Activated naive CD4-positive, alpha-beta T cell treated with anti-CD3 and anti-CD28 coated beads for 36 hours (primary cell): ENCODE measurements around the gene SELENOF. TPM values are rescaled to one million over a fixed set of nuclear protein-coding genes. Genes with fewer than 3 reads are reported as not detected.
"Not testable (repeated sequence)": the region's sequence is repeated elsewhere in the genome, so short reads cannot be mapped to it uniquely, and the experiment has no call there.

Source experiments
- CTCF ChIA-PET: fragments of 350-600 bp; sonication (Branson Sonifier 250); formaldehyde crosslinking; loops from one replicate; lab custom pipeline; 2021; ENCODE audit warnings: antibody characterized with exemption; lab: Charles Lee
- DNase-seq: peaks from one replicate; pipeline ENCODE4 v3.0.0-alpha.2; 2020
- H3K27ac Mint-ChIP-seq: one replicate; pipeline ENCODE4 v1.8.0; 2021; ENCODE audit warnings: mild to moderate bottlenecking, mixed read lengths
- H3K27me3 Mint-ChIP-seq: one replicate; pipeline ENCODE4 v1.8.0; 2021; ENCODE audit warnings: low read depth, mixed read lengths
- H3K36me3 Mint-ChIP-seq: one replicate; pipeline ENCODE4 v1.8.0; 2021; ENCODE audit warnings: low read depth, mixed read lengths
- H3K4me1 Mint-ChIP-seq: one replicate; pipeline ENCODE4 v1.8.0; 2021; ENCODE audit warnings: low read depth, mixed read lengths
- H3K4me3 Mint-ChIP-seq: one replicate; pipeline ENCODE4 v1.8.0; 2021; ENCODE audit warnings: mild to moderate bottlenecking, moderate library complexity, mixed read lengths
- H3K9me3 Mint-ChIP-seq: one replicate; pipeline ENCODE4 v1.8.0; 2021; ENCODE audit warnings: mixed read lengths
- intact Hi-C: fragments of 100-400 bp; cut with micrococcal nuclease; formaldehyde crosslinking; loops from one replicate; pipeline ENCODE4 v1.15.1; 2023
- total RNA-seq, 2 experiments: library from RNA; stranded (reverse); gene quantifications; one replicate each; pipeline ENCODE4 v1.2.3, GENCODE V29; 2021

SELENOF gene
- total RNA-seq, 2 experiments from 2014 or later, result 111 to 115 TPM

DNA sequence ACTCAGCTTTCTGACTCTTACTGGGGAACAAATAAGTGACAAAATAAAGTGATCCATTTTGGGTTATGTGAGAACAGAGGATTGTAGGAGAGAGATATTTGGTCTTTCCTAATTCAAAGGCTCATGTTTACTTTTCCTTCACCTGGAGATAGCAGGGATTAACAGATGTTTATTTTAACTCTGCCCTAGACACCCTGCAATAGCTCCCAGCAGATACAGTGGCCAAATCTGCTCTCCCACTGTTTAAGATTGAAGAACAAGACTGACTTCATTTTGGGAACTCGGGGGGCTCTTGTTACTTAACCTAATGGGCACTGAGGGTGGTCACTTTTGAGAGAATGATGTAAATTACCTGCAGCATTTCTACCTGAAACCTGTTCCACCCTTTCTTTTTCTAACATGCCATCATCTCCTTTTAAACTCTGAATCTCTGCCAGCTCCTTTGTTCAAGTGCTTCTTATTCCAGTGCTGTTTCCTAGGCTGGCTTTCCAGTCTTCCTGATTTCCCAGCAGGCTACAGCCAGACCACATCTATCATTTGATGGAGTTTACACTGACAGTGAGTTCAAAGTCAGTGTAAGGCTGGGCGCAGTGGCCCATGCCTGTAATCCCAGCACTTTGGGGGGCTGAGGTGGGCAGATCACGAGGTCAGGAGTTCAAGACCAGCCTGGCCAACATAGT is 90.0 kb downstream of the SELENOF start:
- no peak overlapping the region for H3K4me3 Mint-ChIP-seq
- no peak overlapping the region for H3K27ac Mint-ChIP-seq
- CTCF ChIA-PET, result interaction anchor here (0.6 kb wide), 3 partner anchors 143 to 300 kb away, joined by 3 to 5 read pairs (median 5); no protein-coding TSS in a partner anchor
- H3K36me3 Mint-ChIP-seq, result no peaks in the 10 kb centered on the region
- peaks cover 4% of the 10 kb centered on the region for H3K27me3 Mint-ChIP-seq
- peaks cover 3% of the 10 kb centered on the region for H3K9me3 Mint-ChIP-seq
- no peak for DNase-seq
- intact Hi-C loops, result no loop called here
- no peaks in the 10 kb centered on the region for H3K4me1 Mint-ChIP-seq

DNA sequence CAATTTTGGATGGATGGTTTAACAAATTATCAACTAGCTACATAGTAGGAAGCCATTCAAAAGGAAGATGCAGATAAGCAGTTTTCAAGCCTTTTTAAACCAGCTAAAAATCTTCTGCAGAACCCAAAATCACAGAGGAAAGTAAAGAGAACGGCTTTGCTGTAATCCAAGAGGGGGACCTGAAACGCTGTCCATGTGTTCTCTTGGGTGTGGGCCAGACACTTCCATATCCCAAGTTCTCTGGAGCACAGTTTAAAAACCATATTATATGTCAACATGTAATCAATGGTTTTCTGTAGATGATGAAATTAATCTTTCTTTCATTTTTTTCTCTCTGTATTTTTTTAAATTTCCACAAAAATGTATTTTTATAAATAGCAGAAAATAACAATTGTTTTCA is 90.5 kb downstream of the SELENOF start:
- no peak for DNase-seq
- Mint-ChIP-seq H3K27me3 (peaks cover 6% of the 10 kb centered on the region), H3K4me3 (no peak overlapping the region), H3K4me1 (no peaks in the 10 kb centered on the region), H3K9me3 (peaks cover 3% of the 10 kb centered on the region), H3K36me3 (no peaks in the 10 kb centered on the region), H3K27ac (no peak overlapping the region)
- CTCF ChIA-PET, result interaction anchor here (0.6 kb wide), 3 partner anchors 143 to 300 kb away, joined by 3 to 5 read pairs (median 5); no protein-coding TSS in a partner anchor
- intact Hi-C loops, result no loop called here

DNA sequence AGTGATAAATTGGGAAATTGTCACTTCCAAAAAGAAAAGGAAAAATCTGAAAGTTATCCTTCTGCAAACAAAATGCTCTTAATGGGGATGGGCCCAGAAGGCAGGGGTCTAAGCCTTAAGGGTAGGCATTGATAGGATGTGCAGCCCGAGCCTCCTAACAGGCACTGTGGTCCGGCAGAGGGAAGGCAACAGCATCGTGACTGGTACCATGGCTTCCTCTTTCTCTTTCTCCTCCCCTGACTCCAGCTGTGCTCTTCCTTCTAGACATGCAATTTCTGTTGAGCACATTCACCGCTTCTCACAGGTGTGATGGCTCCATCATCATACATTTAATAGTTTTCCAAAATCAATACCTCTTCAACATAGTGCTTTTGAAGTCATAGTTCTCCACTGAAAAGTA is 91.5 kb downstream of the SELENOF start:
- intact Hi-C loops, result no loop called here
- H3K4me1 Mint-ChIP-seq, result no peaks in the 10 kb centered on the region
- peaks cover 6% of the 10 kb centered on the region for H3K27me3 Mint-ChIP-seq
- no peak for DNase-seq
- peaks cover 3% of the 10 kb centered on the region for H3K9me3 Mint-ChIP-seq
- CTCF ChIA-PET, result no interaction called here
- no peak overlapping the region for H3K4me3 Mint-ChIP-seq
- H3K36me3 Mint-ChIP-seq, result no peaks in the 10 kb centered on the region
- no peak overlapping the region for H3K27ac Mint-ChIP-seq

DNA sequence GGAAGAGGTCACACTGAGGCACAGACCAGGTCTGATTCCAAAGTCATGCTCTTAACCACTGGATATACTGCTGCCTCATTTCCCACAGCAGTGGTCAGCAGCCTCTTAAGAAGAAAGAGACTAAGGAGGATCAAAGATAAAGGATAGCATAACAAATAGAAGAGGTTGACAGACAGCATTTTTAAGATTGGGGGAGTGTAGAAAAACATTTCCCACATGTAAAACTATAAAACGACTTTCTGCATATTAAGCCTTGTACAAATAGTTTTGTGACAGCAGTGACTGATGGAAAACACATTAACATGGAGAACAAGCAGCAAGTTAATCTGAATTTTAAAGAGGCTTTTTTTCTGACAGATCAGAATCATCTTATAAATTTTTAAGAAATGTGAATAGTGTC is 92.0 kb downstream of the SELENOF start:
- no peaks in the 10 kb centered on the region for H3K4me1 Mint-ChIP-seq
- no peaks in the 10 kb centered on the region for H3K36me3 Mint-ChIP-seq
- CTCF ChIA-PET, result no interaction called here
- intact Hi-C loops, result no loop called here
- peaks cover 3% of the 10 kb centered on the region for H3K9me3 Mint-ChIP-seq
- no peak overlapping the region for H3K27ac Mint-ChIP-seq
- DNase-seq, result no peak
- H3K4me3 Mint-ChIP-seq, result no peak overlapping the region
- peaks cover 6% of the 10 kb centered on the region for H3K27me3 Mint-ChIP-seq

DNA sequence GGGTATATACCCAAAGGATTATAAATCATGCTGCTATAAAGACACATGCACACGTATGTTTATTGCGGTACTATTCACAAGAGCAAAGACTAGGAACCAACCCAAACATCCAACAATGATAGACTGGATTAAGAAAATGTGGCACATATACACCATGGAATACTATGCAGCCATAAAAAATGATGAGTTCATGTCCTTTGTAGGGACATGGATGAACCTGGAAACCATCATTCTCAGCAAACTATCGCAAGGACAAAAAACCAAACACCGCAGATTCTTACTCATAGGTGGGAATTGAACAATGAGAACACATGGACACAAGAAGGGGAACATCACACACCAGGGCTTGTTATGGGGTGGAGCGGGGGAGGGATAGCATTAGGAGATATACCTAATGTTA is 94.0 kb downstream of the SELENOF start:
- H3K4me3 Mint-ChIP-seq, H3K27me3 Mint-ChIP-seq, H3K27ac Mint-ChIP-seq, H3K9me3 Mint-ChIP-seq, DNase-seq, H3K4me1 Mint-ChIP-seq, CTCF ChIA-PET, H3K36me3 Mint-ChIP-seq, intact Hi-C loops: not testable (repeated sequence)

DNA sequence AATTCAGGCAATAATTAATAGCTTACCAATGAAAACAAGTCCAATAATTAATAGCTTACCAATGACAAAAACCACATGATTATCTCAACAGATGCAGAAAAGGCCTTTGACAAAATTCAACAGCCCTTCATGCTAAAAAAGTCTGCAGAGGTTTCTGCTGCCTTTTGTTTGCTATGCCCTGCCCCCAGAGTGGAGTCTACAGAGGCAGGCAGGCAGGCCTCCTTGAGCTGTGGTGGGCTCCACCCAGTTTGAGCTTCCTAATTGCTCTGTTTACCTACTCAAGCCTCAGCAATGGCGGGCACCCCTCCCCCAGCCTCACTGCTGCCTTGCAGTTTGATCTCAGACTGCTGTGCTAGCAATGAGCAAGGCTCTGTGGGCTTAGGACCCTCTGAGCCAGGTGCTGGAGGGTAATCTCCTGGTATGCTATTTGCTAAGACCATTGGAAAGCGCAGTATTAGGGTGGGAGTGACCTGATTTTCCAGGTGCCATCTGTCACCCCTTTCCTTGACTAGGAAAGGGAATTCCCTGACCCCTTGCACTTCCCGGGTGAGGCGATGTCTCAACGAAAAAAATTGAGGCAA is 96.6 kb downstream of the SELENOF start:
- intact Hi-C loops, CTCF ChIA-PET, H3K4me1 Mint-ChIP-seq, H3K36me3 Mint-ChIP-seq, H3K27ac Mint-ChIP-seq, DNase-seq, H3K9me3 Mint-ChIP-seq, H3K4me3 Mint-ChIP-seq, H3K27me3 Mint-ChIP-seq: not testable (repeated sequence)

DNA sequence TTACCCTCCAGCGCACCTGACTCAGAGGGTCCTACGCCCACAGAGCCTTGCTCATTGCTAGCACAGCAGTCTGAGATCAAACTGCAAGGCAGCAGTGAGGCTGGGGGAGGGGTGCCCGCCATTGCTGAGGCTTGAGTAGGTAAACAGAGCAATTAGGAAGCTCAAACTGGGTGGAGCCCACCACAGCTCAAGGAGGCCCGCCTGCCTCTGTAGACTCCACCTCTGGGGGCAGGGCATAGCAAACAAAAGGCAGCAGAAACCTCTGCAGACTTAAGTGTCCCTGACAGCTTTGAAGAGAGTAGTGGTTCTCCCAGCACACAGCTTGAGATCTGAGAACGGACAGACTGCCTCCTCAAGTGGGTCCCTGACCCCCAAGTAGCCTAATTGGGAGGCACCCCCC is 99.8 kb downstream of the SELENOF start:
- intact Hi-C loops, H3K36me3 Mint-ChIP-seq, H3K4me3 Mint-ChIP-seq, H3K4me1 Mint-ChIP-seq, H3K27ac Mint-ChIP-seq, DNase-seq, H3K9me3 Mint-ChIP-seq, H3K27me3 Mint-ChIP-seq: not testable (repeated sequence)
- CTCF ChIA-PET, result interaction anchor here (1.4 kb wide), 1 partner anchor 13 kb away, joined by 3 read pairs; no protein-coding TSS in a partner anchor

Other genes with a start within 250 kb of the SELENOF start
- gene SH3GLB1, start 209.6 kb downstream of the SELENOF start, total RNA-seq, result 10 to 100 TPM; 45.0 to 45.5 TPM
- gene HS2ST1, start 509 bp upstream of the SELENOF start, total RNA-seq, result 10 to 100 TPM; 11.3 to 15.5 TPM